IMR-90 (cell line): Measurements from ENCODE around the gene DHRS12. TPM values are rescaled to one million over a fixed set of nuclear protein-coding genes. Genes with fewer than 3 reads are reported as not detected.

Experiments
- ATAC-seq: fragments of 200-7000 bp; cut with Tn5 transposase; 2 replicates; pipeline ENCODE4 v1.9.1; 2020; ENCODE audit warnings: low read depth, mild to moderate bottlenecking, moderate library complexity
- BruUV-seq: library from RNA; stranded (reverse); fragments of 400-500 nt; replicated peaks from 2 replicates; lab custom pipeline; 2021; lab: Mats Ljungman, UMichigan
- CTCF ChIA-PET: fragments of 300-600 bp; formaldehyde crosslinking; extraction: SDS; loops from one replicate; lab custom pipeline; 2021; ENCODE audit warnings: antibody characterized with exemption; lab: Yijun Ruan, JAX
- POLR2A ChIA-PET: fragments of 300-600 bp; sonication (Branson Sonifier 250); formaldehyde crosslinking; loops from one replicate; lab custom pipeline; 2022; ENCODE audit warnings: antibody characterized with exemption; ENCODE audit not compliant: unreplicated experiment; lab: Charles Lee
- DNase-seq: peaks from one replicate; pipeline ENCODE4 v3.0.0; 2013
- H2AFZ ChIP-seq: replicated peaks from 2 replicates; pipeline ENCODE3; 2013; ENCODE audit warnings: low read length, mild to moderate bottlenecking; ENCODE audit not compliant: poor library complexity
- H2AK5ac ChIP-seq: 2 replicates; pipeline ENCODE4 v1.6.1; 2013; ENCODE audit warnings: low read depth, low read length, inconsistent platforms
- H2AK9ac ChIP-seq: replicated peaks from 2 replicates; pipeline ENCODE3; 2013; ENCODE audit warnings: mild to moderate bottlenecking, low read depth, low read length, moderate library complexity; ENCODE audit not compliant: poor library complexity
- H2BK120ac ChIP-seq: 2 replicates; pipeline ENCODE4 v1.6.1; 2013; ENCODE audit warnings: low read depth, low read length, inconsistent platforms
- H2BK15ac ChIP-seq: 3 replicates; pipeline ENCODE4 v1.6.1; 2013; ENCODE audit warnings: low read depth, low read length, inconsistent platforms
- H2BK20ac ChIP-seq: 2 replicates; pipeline ENCODE4 v1.6.1; 2013; ENCODE audit warnings: low read depth, mild to moderate bottlenecking, inconsistent platforms, low read length, moderate library complexity
- H2BK5ac ChIP-seq: 2 replicates; pipeline ENCODE4 v1.6.1; 2013; ENCODE audit warnings: mild to moderate bottlenecking, low read depth, low read length, inconsistent platforms; ENCODE audit not compliant: poor library complexity, severe bottlenecking
- H3K14ac ChIP-seq: replicated peaks from 2 replicates; pipeline ENCODE4 v1.6.1; 2013; ENCODE audit warnings: low read depth, low read length, inconsistent platforms
- H3K18ac ChIP-seq: 2 replicates; pipeline ENCODE4 v1.6.1; 2013; ENCODE audit warnings: low read depth, low read length, control low read depth
- H3K23ac ChIP-seq: 2 replicates; pipeline ENCODE4 v1.6.1; 2013; ENCODE audit warnings: low read depth, low read length, inconsistent platforms
- H3K27ac ChIP-seq: 2 replicates; pipeline ENCODE4 v1.5.1; 2013; ENCODE audit warnings: mild to moderate bottlenecking, control low read depth, low read length; ENCODE audit not compliant: insufficient read depth
- H3K27me3 ChIP-seq: 2 replicates; pipeline ENCODE4 v1.6.1; 2013; ENCODE audit warnings: low read length; ENCODE audit not compliant: control insufficient read depth, insufficient read depth
- H3K36me3 ChIP-seq: 2 replicates; pipeline ENCODE4 v1.6.1; 2013; ENCODE audit warnings: low read length, mixed read lengths; ENCODE audit not compliant: control insufficient read depth, insufficient read depth
- H3K4ac ChIP-seq: 2 replicates; pipeline ENCODE4 v1.6.1; 2013; ENCODE audit warnings: low read depth, low read length, inconsistent platforms
- H3K4me1 ChIP-seq: 2 replicates; pipeline ENCODE4 v1.6.1; 2013; ENCODE audit warnings: low read length, mixed read lengths; ENCODE audit not compliant: control insufficient read depth, insufficient read depth
- H3K4me2 ChIP-seq: 2 replicates; pipeline ENCODE4 v1.6.1; 2013; ENCODE audit warnings: low read depth, mild to moderate bottlenecking, control low read depth, low read length, moderate library complexity
- H3K4me3 ChIP-seq: 2 replicates; pipeline ENCODE4 v1.5.1; 2013; ENCODE audit warnings: low read depth, mild to moderate bottlenecking, control low read depth, low read length, moderate library complexity; ENCODE audit not compliant: insufficient read depth
- H3K56ac ChIP-seq: 2 replicates; pipeline ENCODE4 v1.6.1; 2013; ENCODE audit warnings: low read length, inconsistent platforms; ENCODE audit not compliant: insufficient read depth; ENCODE audit errors: extremely low read depth
- H3K79me1 ChIP-seq, 2 experiments: 2 replicates each; pipeline ENCODE4 v1.6.1; 2013; ENCODE audit warnings: low read length in 2 of 2, inconsistent platforms in 1 of 2, low read depth in 1 of 2
- H3K9ac ChIP-seq: 2 replicates; pipeline ENCODE4 v1.6.1; 2013; ENCODE audit warnings: low read depth, low read length, control low read depth
- H3K9me1 ChIP-seq: 2 replicates; pipeline ENCODE4 v1.6.1; 2013; ENCODE audit warnings: low read length, inconsistent platforms; ENCODE audit not compliant: insufficient read depth
- H3K9me3 ChIP-seq: 2 replicates; pipeline ENCODE4 v1.6.1; 2013; ENCODE audit warnings: low read length; ENCODE audit not compliant: control insufficient read depth, insufficient read depth
- H4K20me1 ChIP-seq: 2 replicates; pipeline ENCODE4 v1.6.1; 2013; ENCODE audit warnings: low read length, inconsistent platforms; ENCODE audit not compliant: insufficient read depth
- H4K5ac ChIP-seq: 2 replicates; pipeline ENCODE4 v1.6.1; 2013; ENCODE audit warnings: mild to moderate bottlenecking, low read depth, low read length, control low read depth
- H4K8ac ChIP-seq, 2 experiments: 2 replicates each; pipeline ENCODE4 v1.6.1; 2013; ENCODE audit warnings: low read depth in 2 of 2, low read length in 2 of 2, control low read depth in 1 of 2, inconsistent platforms in 1 of 2
- H4K91ac ChIP-seq: 2 replicates; pipeline ENCODE4 v1.6.1; 2013; ENCODE audit warnings: low read depth, low read length, inconsistent platforms; ENCODE audit not compliant: insufficient read depth
- CEBPB ChIP-seq: IDR thresholded peaks from 2 replicates; pipeline ENCODE4 v1.6.1; 2012; ENCODE audit warnings: low read depth, low read length, improper control_type of control experiment
- CHD1 ChIP-seq: IDR thresholded peaks from 2 replicates; pipeline ENCODE4 v1.6.1; 2012; ENCODE audit warnings: low read depth, low read length, improper control_type of control experiment
- ELK1 ChIP-seq: fragments of 150-350 bp; IDR thresholded peaks from 2 replicates; pipeline ENCODE4 v1.6.1; 2016; ENCODE audit warnings: low read depth, mild to moderate bottlenecking, low read length, moderate library complexity, borderline replicate concordance
- FOS ChIP-seq: fragments of 150-350 bp; IDR thresholded peaks from 2 replicates; pipeline ENCODE4 v1.6.1; 2016; ENCODE audit warnings: low read depth, low read length
- MXI1 ChIP-seq: IDR thresholded peaks from 2 replicates; pipeline ENCODE4 v1.6.1; 2012; ENCODE audit warnings: low read depth, mild to moderate bottlenecking, low read length, moderate library complexity, borderline replicate concordance
- NFE2L2 ChIP-seq: fragments of 150-350 bp; IDR thresholded peaks from 2 replicates; pipeline ENCODE4 v1.6.1; 2016; ENCODE audit warnings: low read depth, mild to moderate bottlenecking, low read length
- RAD21 ChIP-seq: IDR thresholded peaks from 2 replicates; pipeline ENCODE4 v1.6.1; 2012; ENCODE audit warnings: low read length, improper control_type of control experiment
- SMC3 ChIP-seq: fragments of 150-350 bp; IDR thresholded peaks from 2 replicates; pipeline ENCODE4 v1.6.1; 2016; ENCODE audit warnings: low read depth, mild to moderate bottlenecking, antibody characterized with exemption, low read length, moderate library complexity
- WGBS, 2 experiments: methylation state at CpG; one replicate each; pipeline versions ENCODE4 v1.1.5 to v1.1.7; 2013; ENCODE audit warnings: missing lambda C conversion rate in 2 of 2; ENCODE audit not compliant: insufficient read length in 1 of 2; ENCODE audit errors: extremely low coverage in 2 of 2; 5-methylcytosine and 5-hydroxymethylcytosine counted together
- dilution Hi-C: fragments of 300-500 bp; cut with HindIII; formaldehyde crosslinking; loops from one replicate; pipeline ENCODE4 v1.14.3; 2018; ENCODE audit warnings: low sequenced_read_pairs; ENCODE audit not compliant: unreplicated experiment
- in situ Hi-C: fragments of 300-500 bp; cut with MboI; formaldehyde crosslinking; loops from 3 replicates; pipeline ENCODE4 v1.14.3; 2019; ENCODE audit warnings: low sequenced_read_pairs, inconsistent platforms, mixed read lengths
- intact Hi-C: fragments of 100-400 bp; cut with micrococcal nuclease; formaldehyde crosslinking; loops from 2 replicates; pipeline ENCODE4 v1.10.0; 2022
- polyA plus RNA-seq, 3 experiments: library from polyadenylated mRNA; depleted of rRNA; stranded (reverse); fragments of >200 nt; gene quantifications; 2 replicates each; pipeline ENCODE4 v1.2.3, GENCODE V29; 2012; ENCODE audit warnings: low replicate concordance in 1 of 3
- total RNA-seq: library from RNA; depleted of rRNA; stranded (reverse); fragments of >200 nt; gene quantifications from 2 replicates; pipeline ENCODE4 v1.2.3, GENCODE V29; 2012
- TF ChIP-seq, protein P1 (sequence below): conservative IDR thresholded peaks from 2 replicates; pipeline ENCODE4 v1.5.1; 2012; ENCODE audit warnings: mild to moderate bottlenecking, low read depth, low read length, improper control_type of control experiment

Gene DHRS12
- total and polyA plus RNA-seq, 2 of the 4 experiments (the other 2 are of a cell fraction) = 1.3 to 1.6 TPM

- no peak overlapping the region for H3K27ac ChIP-seq
- peak overlapping the region; percentile 5; the same call in 1 of the 2 replicates for H2AK5ac ChIP-seq
- no peaks in the 10 kb centered on the region for H3K27me3 ChIP-seq
- ATAC-seq (no peak), DNase-seq (peak; percentile 15)
- intact Hi-C loops (no loop called here), in situ Hi-C loops (loop anchor here (10.0 kb wide), 1 partner anchor 289 kb away; no protein-coding TSS in a partner anchor), dilution Hi-C loops (no loop called here)
- H2AK9ac ChIP-seq = no peak overlapping the region
- H2BK5ac ChIP-seq = peak overlapping the region; percentile 0
- peak overlapping the region; percentile 54 for H3K4ac ChIP-seq
- H2BK120ac ChIP-seq = peak overlapping the region; percentile 37; the same call in 1 of the 2 replicates
- TF ChIP-seq RAD21 = no peak
- no peak for TF ChIP-seq NFE2L2
- no peak for TF ChIP-seq FOS
- TF ChIP-seq ELK1 = no peak
- no peak for TF ChIP-seq CHD1
- TF ChIP-seq SMC3 = no peak
- no peak for TF ChIP-seq MXI1
- TF ChIP-seq CEBPB = no peak
- TF ChIP-seq, protein P1, sequence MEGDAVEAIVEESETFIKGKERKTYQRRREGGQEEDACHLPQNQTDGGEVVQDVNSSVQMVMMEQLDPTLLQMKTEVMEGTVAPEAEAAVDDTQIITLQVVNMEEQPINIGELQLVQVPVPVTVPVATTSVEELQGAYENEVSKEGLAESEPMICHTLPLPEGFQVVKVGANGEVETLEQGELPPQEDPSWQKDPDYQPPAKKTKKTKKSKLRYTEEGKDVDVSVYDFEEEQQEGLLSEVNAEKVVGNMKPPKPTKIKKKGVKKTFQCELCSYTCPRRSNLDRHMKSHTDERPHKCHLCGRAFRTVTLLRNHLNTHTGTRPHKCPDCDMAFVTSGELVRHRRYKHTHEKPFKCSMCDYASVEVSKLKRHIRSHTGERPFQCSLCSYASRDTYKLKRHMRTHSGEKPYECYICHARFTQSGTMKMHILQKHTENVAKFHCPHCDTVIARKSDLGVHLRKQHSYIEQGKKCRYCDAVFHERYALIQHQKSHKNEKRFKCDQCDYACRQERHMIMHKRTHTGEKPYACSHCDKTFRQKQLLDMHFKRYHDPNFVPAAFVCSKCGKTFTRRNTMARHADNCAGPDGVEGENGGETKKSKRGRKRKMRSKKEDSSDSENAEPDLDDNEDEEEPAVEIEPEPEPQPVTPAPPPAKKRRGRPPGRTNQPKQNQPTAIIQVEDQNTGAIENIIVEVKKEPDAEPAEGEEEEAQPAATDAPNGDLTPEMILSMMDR = no peak
- no TSS peak for BruUV-seq
- peak overlapping the region; percentile 50 for H3K14ac ChIP-seq
- no peak overlapping the region for H3K4me3 ChIP-seq
- no peak overlapping the region; the same call in 2 of the 3 replicates for H2BK15ac ChIP-seq
- H2BK20ac ChIP-seq = 0 out of 2 replicates have a peak overlapping the region, but pooled peaks have one; percentile 24
- CTCF ChIA-PET = no interaction called here
- peak overlapping the region; percentile 30; the same call in 1 of the 2 replicates for H4K91ac ChIP-seq
- H3K9me3 ChIP-seq = no peaks in the 10 kb centered on the region
- no peak overlapping the region for H3K56ac ChIP-seq
- H4K20me1 ChIP-seq = 0 out of 2 replicates have a peak, but pooled peaks cover 4% of the 10 kb centered on the region
- WGBS, 2 experiments = 83% methylated on average over 2 of the region's 3 CpGs; no CpG with 5 or more reads in 1 of the 2 experiments
- H4K8ac ChIP-seq = peak overlapping the region in 1 of 2 experiments; percentile 68; a peak in 1 of 4 replicates
- peaks cover 29% of the 10 kb centered on the region for H3K4me1 ChIP-seq
- no peak overlapping the region for H2AFZ ChIP-seq
- H3K36me3 ChIP-seq = no peaks in the 10 kb centered on the region
- H4K5ac ChIP-seq = no peak overlapping the region
- no peak overlapping the region for H3K4me2 ChIP-seq
- POLR2A ChIA-PET = no interaction called here
- peak overlapping the region; percentile 49 for H3K23ac ChIP-seq
- H3K9me1 ChIP-seq = peaks cover 46% of the 10 kb centered on the region
- peaks cover 38 to 68% of the 10 kb centered on the region in 2 experiments for H3K79me1 ChIP-seq
- H3K9ac ChIP-seq = no peak overlapping the region
- H3K18ac ChIP-seq = no peak overlapping the region
These were observed 70.3 kb downstream of the DHRS12 start for GRCh38 chr13:51733374-51734298.
